Panc1 (cell line): ENCODE measurements around the gene FAM107B. TPM values are rescaled to one million over a fixed set of nuclear protein-coding genes. Genes with fewer than 3 reads are reported as not detected.

Experiments
- ATAC-seq: fragments of 200-7000 bp; cut with Tn5 transposase; 2 replicates; pipeline ENCODE4 v1.9.1; 2020; ENCODE audit warnings: mild to moderate bottlenecking, moderate library complexity
- BruUV-seq: library from RNA; stranded (reverse); fragments of 400-500 nt; replicated peaks from 2 replicates; lab custom pipeline; 2021; lab: Mats Ljungman, UMichigan
- CTCF ChIA-PET: fragments of 300-600 bp; sonication (Branson Sonifier 250); formaldehyde crosslinking; loops from one replicate; lab custom pipeline; 2022; ENCODE audit warnings: antibody characterized with exemption; lab: Charles Lee
- POLR2A ChIA-PET: fragments of 300-600 bp; sonication (Branson Sonifier 250); formaldehyde crosslinking; loops from one replicate; lab custom pipeline; 2022; ENCODE audit warnings: antibody characterized with exemption; lab: Charles Lee
- DNase-seq: peaks from one replicate; pipeline ENCODE4 v3.0.0-alpha.2; 2010; ENCODE audit warnings: low read depth, low spot score
- H3K27ac ChIP-seq: 2 replicates; pipeline ENCODE4 v1.5.1; 2011; ENCODE audit warnings: mild to moderate bottlenecking, low read length, inconsistent platforms
- H3K27me3 ChIP-seq: fragments of 200-500 bp; sonication (Bioruptor generic); 2 replicates; pipeline ENCODE4 v1.6.0; 2014; ENCODE audit warnings: low read length, inconsistent platforms; ENCODE audit not compliant: control insufficient read depth, insufficient read depth
- H3K36me3 ChIP-seq: fragments of 200-500 bp; sonication (Bioruptor generic); 2 replicates; pipeline ENCODE4 v1.5.1; 2014; ENCODE audit warnings: inconsistent platforms, mild to moderate bottlenecking, low read length, moderate library complexity; ENCODE audit not compliant: control insufficient read depth, insufficient read depth
- H3K4me1 ChIP-seq: 2 replicates; pipeline ENCODE4 v1.5.1; 2011; ENCODE audit warnings: inconsistent platforms, mild to moderate bottlenecking, low read length, moderate library complexity; ENCODE audit not compliant: control insufficient read depth, insufficient read depth
- H3K4me3 ChIP-seq, 2 experiments: 2 replicates each; pipeline ENCODE4 v1.5.1; 2011 to 2012; ENCODE audit warnings: low read depth in 2 of 2, low read length in 2 of 2, mild to moderate bottlenecking in 2 of 2, inconsistent platforms in 1 of 2, moderate library complexity in 1 of 2
- H3K9me3 ChIP-seq: fragments of 200-500 bp; sonication (Bioruptor generic); 2 replicates; pipeline ENCODE4 v1.5.1; 2014; ENCODE audit warnings: low read depth, mild to moderate bottlenecking, inconsistent platforms, low read length, moderate library complexity; ENCODE audit not compliant: control insufficient read depth, insufficient read depth
- CTCF ChIP-seq: fragments of 450-650 bp; IDR thresholded peaks from 2 replicates; pipeline ENCODE4 v1.5.1; 2017; ENCODE audit warnings: mild to moderate bottlenecking
- POLR2AphosphoS5 ChIP-seq: IDR thresholded peaks from 2 replicates; pipeline ENCODE4 v1.6.1; 2012; ENCODE audit warnings: mild to moderate bottlenecking, low read depth, low read length, moderate library complexity
- REST ChIP-seq, 2 experiments: IDR thresholded peaks; 2 replicates each; pipeline ENCODE4 v1.6.1; 2011 to 2012; ENCODE audit warnings: low read depth in 2 of 2, control low read depth in 1 of 2, low read length in 1 of 2, mild to moderate bottlenecking in 1 of 2, moderate library complexity in 1 of 2; ENCODE audit not compliant: insufficient read depth in 1 of 2
- SIN3A ChIP-seq: IDR thresholded peaks from 2 replicates; pipeline ENCODE4 v1.6.1; 2012; ENCODE audit warnings: low read depth, mild to moderate bottlenecking, low read length, moderate library complexity, borderline replicate concordance; ENCODE audit not compliant: insufficient read depth
- TCF7L2 ChIP-seq: IDR thresholded peaks from 2 replicates; pipeline ENCODE4 v1.6.1; 2011; ENCODE audit warnings: mild to moderate bottlenecking, low read depth, low read length, inconsistent platforms
- in situ Hi-C: cut with HindIII; loops from 2 replicates; pipeline ENCODE4 v1.10.0; 2016; ENCODE audit warnings: low sequenced_read_pairs, low pct_unique_long_range_greater_than_20kb
- intact Hi-C: fragments of 100-400 bp; cut with micrococcal nuclease; formaldehyde crosslinking; loops from one replicate; pipeline ENCODE4 v1.10.0; 2022; ENCODE audit not compliant: unreplicated experiment
- total RNA-seq: library from RNA; stranded (reverse); gene quantifications from one replicate; pipeline ENCODE4 v1.2.1, GENCODE V29; 2021; ENCODE audit not compliant: unreplicated experiment

FAM107B gene
- total RNA-seq, 1 experiment from 2014 or later = 13.4 TPM

- CTCF ChIA-PET = no interaction called here
- POLR2A ChIA-PET = no interaction called here
- Histone ChIP-seq H3K4me1 (no peaks in the 10 kb centered on the region), H3K27me3 (no peaks in the 10 kb centered on the region), H3K9me3 (no peaks in the 10 kb centered on the region), H3K4me3 (no peak overlapping the region), H3K36me3 (no peaks in the 10 kb centered on the region), H3K27ac (no peak overlapping the region)
- in situ Hi-C loops = no loop called here
- ATAC-seq = no peak
- no TSS peak for BruUV-seq
- TF ChIP-seq CTCF (no peak), TCF7L2 (no peak), REST (IDR thresholded peaks at IDR 0.05; ENCODE audit: insufficient read depth in 1 of 2, low read depth in 2 of 2, low read length in 1 of 2) (no peak), POLR2AphosphoS5 (no peak), SIN3A (no peak)
- intact Hi-C loops = no loop called here
- DNase-seq = no peak
Measured at GRCh38 chr10:14700546-14700945, 74.2 kb downstream of the FAM107B start.

GRCh38 chr10:14699482-14699881 is 75.2 kb downstream of the FAM107B start:
- intact Hi-C loops (no loop called here), in situ Hi-C loops (no loop called here)
- ChIA-PET CTCF (no interaction called here), POLR2A (no interaction called here)
- H3K27ac ChIP-seq = no peak overlapping the region
- no peak overlapping the region for H3K4me3 ChIP-seq
- DNase-seq (no peak), ATAC-seq (no peak)
- H3K27me3 ChIP-seq = no peaks in the 10 kb centered on the region
- H3K4me1 ChIP-seq = no peaks in the 10 kb centered on the region
- no peaks in the 10 kb centered on the region for H3K36me3 ChIP-seq
- TF ChIP-seq CTCF (no peak), POLR2AphosphoS5 (no peak), TCF7L2 (no peak), SIN3A (no peak), REST (IDR thresholded peaks at IDR 0.05; ENCODE audit: insufficient read depth in 1 of 2, low read depth in 2 of 2, low read length in 1 of 2) (no peak)
- no TSS peak for BruUV-seq
- H3K9me3 ChIP-seq = no peaks in the 10 kb centered on the region
